A549 (cell line): ENCODE results near the gene PAK3. TPM values are rescaled to one million over a fixed set of nuclear protein-coding genes. Genes with fewer than 3 reads are reported as not detected.

ENCODE experiments used
- ATAC-seq, 2 experiments: fragments of 200-7000 bp in 1 of 2; fragments of >200 bp in 1 of 2; cut with Nextera tagmentation in 1 of 2; cut with Tn5 transposase in 1 of 2; 3 replicates each; pipeline versions ENCODE4 v1.8.0 to v1.9.1; 2018 to 2020; ENCODE audit warnings: mild to moderate bottlenecking in 1 of 2, moderate library complexity in 1 of 2
- CTCF ChIA-PET: fragments of 300-600 bp; sonication (Branson Sonifier 250); formaldehyde crosslinking; extraction: SDS; loops from one replicate; lab custom pipeline; 2021; ENCODE audit warnings: antibody characterized with exemption, inconsistent platforms; lab: Yijun Ruan, JAX
- POLR2A ChIA-PET: fragments of 350-600 bp; formaldehyde crosslinking; extraction: SDS; loops from one replicate; lab custom pipeline; 2021; ENCODE audit warnings: antibody characterized with exemption, inconsistent platforms; lab: Yijun Ruan, JAX
- DNase-seq, 2 experiments: peaks; one replicate each; pipeline versions ENCODE4 v3.0.0 to v3.0.0-alpha.2; 2011 to 2016; ENCODE audit warnings: low read depth in 1 of 2, low spot score in 1 of 2
- FAIRE-seq: peaks from 2 replicates; lab custom pipeline; 2011; peaks lifted over from hg19 to GRCh38; lab: Jason Lieb, UNC
- H3K27ac ChIP-seq, 2 experiments: fragments of >200 bp; sonication (Bioruptor Twin); formaldehyde crosslinking; 3 replicates each; pipeline ENCODE4 v1.5.1; 2016 to 2017
- H3K4me1 ChIP-seq: fragments of >200 bp; sonication (Bioruptor Twin); formaldehyde crosslinking; 3 replicates; pipeline ENCODE4 v1.6.1; 2016
- H3K4me2 ChIP-seq: fragments of >200 bp; sonication (Bioruptor Twin); formaldehyde crosslinking; 3 replicates; pipeline ENCODE4 v1.6.1; 2016
- H3K4me3 ChIP-seq: fragments of >200 bp; sonication (Bioruptor Twin); formaldehyde crosslinking; 3 replicates; pipeline ENCODE4 v1.5.1; 2016
- H3K9me3 ChIP-seq: fragments of >200 bp; sonication (Bioruptor Twin); formaldehyde crosslinking; 3 replicates; pipeline ENCODE4 v1.6.1; 2016
- CBX2 ChIP-seq: fragments of 200-600 bp; sonication (generic); IDR thresholded peaks from 2 replicates; pipeline ENCODE4 v1.6.1; 2016; ENCODE audit warnings: low read depth, mild to moderate bottlenecking, borderline replicate concordance
- CEBPB ChIP-seq, 2 experiments: fragments of >200 bp in 1 of 2; sonication (Bioruptor Twin) in 1 of 2; formaldehyde crosslinking in 1 of 2; IDR thresholded peaks; 2 replicates each; pipeline ENCODE4 v1.6.1; 2012 to 2016
- CHD2 ChIP-seq: fragments of 150-350 bp; IDR thresholded peaks from 2 replicates; pipeline ENCODE4 v1.6.1; 2014; ENCODE audit warnings: low read length; ENCODE audit not compliant: partially characterized antibody
- CHD4 ChIP-seq: fragments of 200-600 bp; sonication (generic); IDR thresholded peaks from 2 replicates; pipeline ENCODE4 v1.6.1; 2016; ENCODE audit warnings: antibody characterized with exemption, mild to moderate bottlenecking, borderline replicate concordance
- CTCF ChIP-seq: fragments of >200 bp; sonication (Bioruptor Twin); formaldehyde crosslinking; IDR thresholded peaks from 3 replicates; pipeline ENCODE4 v1.5.1; 2016
- EHF ChIP-seq: fragments of 250-450 bp; sonication (Bioruptor Pico); IDR thresholded peaks from 2 replicates; pipeline ENCODE4 v1.5.0; 2020; ENCODE audit warnings: mild to moderate bottlenecking
- EP300 ChIP-seq, 2 experiments: fragments of >200 bp; sonication (Bioruptor Twin); formaldehyde crosslinking; IDR thresholded peaks; 2 replicates in 1 of 2; 3 replicates in 1 of 2; pipeline ENCODE4 v1.6.1; 2016 to 2017
- ESRRA ChIP-seq: fragments of 150-350 bp; IDR thresholded peaks from 2 replicates; pipeline ENCODE4 v1.6.1; 2014; ENCODE audit warnings: mild to moderate bottlenecking, low read length, borderline replicate concordance
- FOSB ChIP-seq: fragments of 250-450 bp; sonication (Bioruptor Pico); IDR thresholded peaks from 2 replicates; pipeline ENCODE4 v1.5.0; 2020; ENCODE audit warnings: mild to moderate bottlenecking, moderate library complexity
- GATA3 ChIP-seq: IDR thresholded peaks from 2 replicates; pipeline ENCODE4 v1.6.1; 2012; ENCODE audit warnings: borderline replicate concordance
- HDAC2 ChIP-seq: fragments of 200-600 bp; sonication (generic); IDR thresholded peaks from 2 replicates; pipeline ENCODE4 v1.6.1; 2016
- HOXA7 ChIP-seq: fragments of 250-450 bp; sonication (Bioruptor Pico); IDR thresholded peaks from 2 replicates; pipeline ENCODE4 v1.5.0; 2020; ENCODE audit warnings: mild to moderate bottlenecking, moderate library complexity
- KDM5A ChIP-seq: fragments of 200-600 bp; sonication (generic); IDR thresholded peaks from 2 replicates; pipeline ENCODE4 v1.6.1; 2016; ENCODE audit warnings: antibody characterized with exemption, mild to moderate bottlenecking
- MAX ChIP-seq: IDR thresholded peaks from 2 replicates; pipeline ENCODE4 v1.6.1; 2012
- MAZ ChIP-seq: fragments of 150-350 bp; IDR thresholded peaks from 2 replicates; pipeline ENCODE4 v1.6.1; 2014; ENCODE audit warnings: antibody characterized with exemption, low read depth, low read length, borderline replicate concordance
- POLR2A ChIP-seq: IDR thresholded peaks from 2 replicates; pipeline ENCODE4 v1.6.1; 2012; ENCODE audit warnings: mild to moderate bottlenecking, low read length
- POLR2AphosphoS2 ChIP-seq: conservative IDR thresholded peaks from 2 replicates; pipeline ENCODE4 v1.6.1; 2012; ENCODE audit warnings: low read length, improper control_type of control experiment, inconsistent platforms
- RARB ChIP-seq: fragments of 250-450 bp; sonication (Bioruptor Pico); IDR thresholded peaks from 2 replicates; pipeline ENCODE4 v1.8.0; 2021; ENCODE audit warnings: mild to moderate bottlenecking, moderate library complexity
- REST ChIP-seq: fragments of 200-600 bp; sonication (generic); IDR thresholded peaks from 2 replicates; pipeline ENCODE4 v1.6.1; 2016; ENCODE audit warnings: antibody characterized with exemption, mild to moderate bottlenecking, moderate library complexity
- RNF2 ChIP-seq: fragments of 200-600 bp; sonication (generic); IDR thresholded peaks from 2 replicates; pipeline ENCODE4 v1.6.1; 2016; ENCODE audit warnings: low read depth, mild to moderate bottlenecking, antibody characterized with exemption, moderate library complexity, borderline replicate concordance
- TP53 ChIP-seq: fragments of 250-450 bp; sonication (Bioruptor Pico); IDR thresholded peaks from 2 replicates; pipeline ENCODE4 v1.5.0; 2021; ENCODE audit warnings: mild to moderate bottlenecking, moderate library complexity
- USF2 ChIP-seq: fragments of 450-650 bp; IDR thresholded peaks from 2 replicates; pipeline ENCODE4 v1.6.1; 2014; ENCODE audit warnings: antibody characterized with exemption
- WGBS: methylation state at CpG from one replicate; pipeline ENCODE4 v1.1.6; 2017; ENCODE audit errors: missing lambda C conversion rate; 5-methylcytosine and 5-hydroxymethylcytosine counted together
- polyA plus RNA-seq, 4 experiments: library from polyadenylated mRNA; depleted of rRNA in 3 of 4; stranded (reverse); fragments of >200 nt; fragmentation: RNase III in 1 of 4; extraction: RNeasy Plus Mini Kit Qiagen cat#74134 plus additional on column Dnase treatment in 1 of 4; gene quantifications; 2 replicates in 3 of 4; 3 replicates in 1 of 4; pipeline ENCODE4 v1.2.3, GENCODE V29; 2011 to 2017

Gene PAK3
- polyA plus RNA-seq, 2 of the 4 experiments (the other 2 are of a cell fraction), result 0.06 to 0.17 TPM

- TF ChIP-seq MAZ (no peak), USF2 (no peak), CBX2 (no peak), FOSB (CRISPR knock-in tag) (no peak), EHF (no peak), CHD4 (no peak), CHD2 (no peak), GATA3 (no peak), KDM5A (no peak), CEBPB (IDR thresholded peaks at IDR 0.05) (no peak), POLR2A (no peak), REST (no peak), HDAC2 (no peak), HOXA7 (CRISPR knock-in tag) (no peak), TP53 (no peak)
- Histone ChIP-seq H3K4me1 (no peaks in the 10 kb centered on the region), H3K4me2 (no peak overlapping the region), H3K9me3 (no peaks in the 10 kb centered on the region), H3K27ac (no peak overlapping the region), H3K4me3 (no peak overlapping the region)
- no peak for ATAC-seq
- 8% methylated on average over 3 of the region's 3 CpGs for WGBS
- ChIA-PET POLR2A (no interaction called here), CTCF (no interaction called here)
- no peak for DNase-seq
- FAIRE-seq, result no peak
Measured at GRCh38 chrX:111151764-111152163, 55.8 kb downstream of the PAK3 start.

- Histone ChIP-seq H3K4me3 (no peak overlapping the region), H3K27ac (no peak overlapping the region), H3K4me1 (no peaks in the 10 kb centered on the region), H3K9me3 (no peaks in the 10 kb centered on the region), H3K4me2 (no peak overlapping the region)
- 6% methylated on average over 3 of the region's 3 CpGs for WGBS
- CTCF ChIA-PET, result interaction anchor here (0.6 kb wide), 1 partner anchor 274 kb away, joined by 4 read pairs; no protein-coding TSS in a partner anchor
- ATAC-seq, result no peak
- DNase-seq, result no peak
- TF ChIP-seq RNF2, result no peak
- TF ChIP-seq EP300 (IDR thresholded peaks at IDR 0.05), result no peak
- TF ChIP-seq ESRRA, result no peak
- TF ChIP-seq MAX, result no peak
- TF ChIP-seq POLR2AphosphoS2, result no peak
- no peak for TF ChIP-seq RARB (CRISPR knock-in tag)
- POLR2A ChIA-PET, result no interaction called here
- FAIRE-seq, result no peak
Measured at GRCh38 chrX:111159232-111159631, 63.2 kb downstream of the PAK3 start.

GRCh38 chrX:111164728-111165127 is 68.7 kb downstream of the PAK3 start:
- Histone ChIP-seq H3K4me2 (no peak overlapping the region), H3K9me3 (no peaks in the 10 kb centered on the region), H3K4me3 (no peak overlapping the region), H3K4me1 (no peaks in the 10 kb centered on the region), H3K27ac (no peak overlapping the region)
- ChIA-PET CTCF (no interaction called here), POLR2A (no interaction called here)
- 5% methylated on average over 3 of the region's 3 CpGs for WGBS
- FAIRE-seq (no peak), ATAC-seq (peak in 1 of 2 experiments; percentile 30; a peak in 1 of 6 replicates), DNase-seq (peak in 1 of 2 experiments; percentile 8)
- no peak for TF ChIP-seq CHD4
- peak; percentile 20; the same call in 1 of the 3 replicates for TF ChIP-seq CTCF
